HEK293 (cell line): ENCODE data around the gene C8G.

Experiments used
- CTCF ChIP-seq: fragments of 450-650 bp; formaldehyde crosslinking; IDR thresholded peaks from 2 replicates; pipeline ENCODE4 v1.5.1; 2016; ENCODE audit warnings: missing biosample characterization, missing genetic modification characterization
- ELK4 ChIP-seq: IDR thresholded peaks from 2 replicates; pipeline ENCODE4 v1.6.1; 2011; ENCODE audit warnings: mild to moderate bottlenecking, low read depth, low read length, borderline replicate concordance
- PATZ1 ChIP-seq: fragments of 450-650 bp; formaldehyde crosslinking; IDR thresholded peaks from 2 replicates; pipeline ENCODE4 v1.5.1; 2016; ENCODE audit warnings: missing biosample characterization, missing genetic modification characterization
- SALL2 ChIP-seq: fragments of 450-650 bp; formaldehyde crosslinking; IDR thresholded peaks from 2 replicates; pipeline ENCODE4 v1.5.0; 2017; ENCODE audit warnings: missing biosample characterization, mild to moderate bottlenecking, missing genetic modification characterization, borderline replicate concordance
- ZNF555 ChIP-seq: fragments of 450-650 bp; formaldehyde crosslinking; conservative IDR thresholded peaks from 2 replicates; pipeline ENCODE4 v1.5.1; 2017; ENCODE audit warnings: missing biosample characterization, mild to moderate bottlenecking, missing genetic modification characterization, inconsistent platforms
- ZNF747 ChIP-seq: fragments of 450-650 bp; formaldehyde crosslinking; IDR thresholded peaks from 2 replicates; pipeline ENCODE4 v1.5.1; 2016; ENCODE audit warnings: missing biosample characterization, missing genetic modification characterization
- ZSCAN5A ChIP-seq: fragments of 450-650 bp; formaldehyde crosslinking; IDR thresholded peaks from 2 replicates; pipeline ENCODE4 v1.5.1; 2016; ENCODE audit warnings: missing biosample characterization, missing genetic modification characterization

GRCh38 chr9:136985027-136985602, 40.1 kb downstream of the C8G start:
- TF ChIP-seq ELK4: no peak
- no peak for TF ChIP-seq PATZ1 (tag by site-specific recombination)
- no peak for TF ChIP-seq ZNF555 (tag by site-specific recombination)
- TF ChIP-seq CTCF (tag by site-specific recombination): no peak
- no peak for TF ChIP-seq ZNF747
- TF ChIP-seq ZSCAN5A (tag by site-specific recombination): no peak
- no peak for TF ChIP-seq SALL2 (tag by site-specific recombination)
